Kidney (tissue), 14 donors: Measurements from ENCODE around the gene AUTS2. TPM values are rescaled to one million over a fixed set of nuclear protein-coding genes. Genes with fewer than 3 reads are reported as not detected.

Experiments
- DNase-seq, 5 donors: peaks; one replicate each; pipeline ENCODE4 v3.0.0-alpha.2; 2013 to 2020
- FAIRE-seq: peaks from 2 replicates; lab custom pipeline; 2012; peaks lifted over from hg19 to GRCh38; lab: Jason Lieb, UNC
- H3K27ac ChIP-seq, 2 donors: one replicate each; pipeline ENCODE4 v1.7.0; 2013; ENCODE audit warnings: low read depth in 2 of 2, low read length in 2 of 2, inconsistent platforms in 1 of 2
- H3K27me3 ChIP-seq: one replicate; pipeline ENCODE4 v1.7.1; 2013; ENCODE audit warnings: low read length, inconsistent platforms; ENCODE audit not compliant: control insufficient read depth, insufficient read depth
- H3K36me3 ChIP-seq, 3 donors: one replicate each; pipeline versions ENCODE4 v1.7.0 to v1.7.1; 2013; ENCODE audit warnings: low read length in 3 of 3, control low read depth in 1 of 3, inconsistent platforms in 1 of 3; ENCODE audit not compliant: insufficient read depth in 3 of 3, control insufficient read depth in 2 of 3
- H3K4me1 ChIP-seq, 3 donors: one replicate each; pipeline versions ENCODE4 v1.7.0 to v1.7.1; 2013; ENCODE audit warnings: low read length in 3 of 3, inconsistent platforms in 1 of 3, low read depth in 1 of 3; ENCODE audit not compliant: control insufficient read depth in 2 of 3, insufficient read depth in 2 of 3
- H3K4me3 ChIP-seq, 3 donors: one replicate each; pipeline versions ENCODE4 v1.7.0 to v1.8.1; 2013; ENCODE audit warnings: low read length in 3 of 3, control low read depth in 1 of 3, inconsistent platforms in 1 of 3
- H3K9ac ChIP-seq, 3 donors: one replicate each; pipeline versions ENCODE4 v1.7.0 to v1.7.1; 2013; ENCODE audit warnings: low read length in 3 of 3, control low read depth in 1 of 3, inconsistent platforms in 1 of 3
- H3K9me3 ChIP-seq, 3 donors: one replicate each; pipeline versions ENCODE4 v1.7.0 to v1.7.1; 2013; ENCODE audit warnings: low read length in 3 of 3, control low read depth in 1 of 3, inconsistent platforms in 1 of 3; ENCODE audit not compliant: control insufficient read depth in 2 of 3, insufficient read depth in 1 of 3
- CTCF ChIP-seq: IDR thresholded peaks from 3 replicates; pipeline ENCODE4 v1.5.1; 2012; ENCODE audit warnings: mild to moderate bottlenecking, moderate library complexity, borderline replicate concordance; ENCODE audit not compliant: insufficient read depth; ENCODE audit errors: extremely low read depth
- intact Hi-C: fragments of 100-400 bp; cut with DNase I; formaldehyde crosslinking; loops from one replicate; pipeline ENCODE4 v1.11.1; 2022
- polyA plus RNA-seq: library from polyadenylated mRNA; stranded (reverse); fragments of 350-450 nt; fragmentation: Illumina TruSeq; extraction: RNeasy Lipid Tissue Mini Kit (QIAGEN cat#74804); gene quantifications from one replicate; pipeline ENCODE4 v1.2.3, GENCODE V29; 2014; ENCODE audit warnings: low read depth, low replicate concordance; ENCODE audit not compliant: insufficient read depth
- total RNA-seq: library from RNA; stranded (reverse); fragmentation: NEBNext Ultra II Directional; extraction: Animal tissue kit (Norgen Biotek cat#: 25700); gene quantifications from one replicate; pipeline ENCODE4 v1.2.1, GENCODE V29; 2021
- donor health status: control.
- donor health status: control.
- donor health status: control.
- donor health status: control.
- donor health status: control.
- donor health status: DM: yes; HTN: yes; CAD: no.
- donor health status: Normal renal cell carcinoma (clear cell type).

The AUTS2 gene
- total and polyA plus RNA-seq, 2 donors from 2014 or later = 5.2 to 33.8 TPM

- DNase-seq (no peak), FAIRE-seq (no peak)
- Histone ChIP-seq H3K9me3 (no peaks in the 10 kb centered on the region), H3K36me3 (no peaks in the 10 kb centered on the region), H3K27me3 (no peaks in the 10 kb centered on the region), H3K4me1 (no peaks in the 10 kb centered on the region), H3K9ac (no peak overlapping the region), H3K4me3 (no peak overlapping the region), H3K27ac (no peak overlapping the region)
- intact Hi-C loops = no loop called here
- no peak for TF ChIP-seq CTCF
Measured at GRCh38 chr7:70392877-70393435, 794.7 kb downstream of the AUTS2 start.

GRCh38 chr7:70393956-70394355 is 795.7 kb downstream of the AUTS2 start:
- Histone ChIP-seq H3K36me3 (no peaks in the 10 kb centered on the region), H3K4me3 (no peak overlapping the region), H3K9ac (no peak overlapping the region), H3K27me3 (no peaks in the 10 kb centered on the region), H3K9me3 (no peaks in the 10 kb centered on the region), H3K4me1 (no peaks in the 10 kb centered on the region), H3K27ac (no peak overlapping the region)
- DNase-seq = no peak
- FAIRE-seq = no peak
- TF ChIP-seq CTCF = no peak
- intact Hi-C loops = no loop called here

- Histone ChIP-seq H3K4me3 (no peak overlapping the region), H3K9ac (no peak overlapping the region), H3K27me3 (no peaks in the 10 kb centered on the region), H3K4me1 (no peaks in the 10 kb centered on the region), H3K36me3 (no peaks in the 10 kb centered on the region), H3K9me3 (no peaks in the 10 kb centered on the region), H3K27ac (no peak overlapping the region)
- intact Hi-C loops = no loop called here
- DNase-seq = no peak
- no peak for TF ChIP-seq CTCF
- FAIRE-seq = no peak
Measured at GRCh38 chr7:70400829-70401380, 802.6 kb downstream of the AUTS2 start.
